DND-41 (cell line): ENCODE data around the gene DRAM2.

ENCODE experiments used
- ATAC-seq: fragments of 200-7000 bp; cut with Tn5 transposase; 3 replicates; pipeline ENCODE4 v1.9.1; 2021; ENCODE audit warnings: low read depth; ENCODE audit not compliant: insufficient read depth
- DNase-seq: peaks from one replicate; pipeline ENCODE4 v3.0.0-alpha.2; 2020
- H2AFZ ChIP-seq: 2 replicates; pipeline ENCODE4 v1.6.0; 2012; ENCODE audit warnings: low read depth, low read length
- H3K27ac ChIP-seq: 2 replicates; pipeline ENCODE4 v1.5.1; 2012; ENCODE audit warnings: low read length, inconsistent platforms
- H3K27me3 ChIP-seq: fragments of 200-600 bp; sonication (generic); 2 replicates; pipeline ENCODE4 v1.6.0; 2012; ENCODE audit warnings: low read length, mild to moderate bottlenecking, inconsistent platforms; ENCODE audit not compliant: insufficient read depth, poor library complexity
- H3K36me3 ChIP-seq: 2 replicates; pipeline ENCODE4 v1.5.1; 2012; ENCODE audit warnings: low read length, inconsistent platforms; ENCODE audit not compliant: insufficient read depth
- H3K4me1 ChIP-seq: 2 replicates; pipeline ENCODE4 v1.5.1; 2012; ENCODE audit warnings: mild to moderate bottlenecking, low read length; ENCODE audit not compliant: insufficient read depth
- H3K4me2 ChIP-seq: 2 replicates; pipeline ENCODE4 v1.6.0; 2012; ENCODE audit warnings: mild to moderate bottlenecking, moderate library complexity, low read length, inconsistent platforms; ENCODE audit not compliant: insufficient read depth
- H3K4me3 ChIP-seq, 2 experiments: fragments of 200-600 bp in 1 of 2; shearing (Covaris generic) in 1 of 2; 2 replicates each; pipeline ENCODE4 v1.5.1; 2012 to 2016; ENCODE audit warnings: inconsistent platforms in 2 of 2, low read length in 2 of 2, mild to moderate bottlenecking in 2 of 2, low read depth in 1 of 2, moderate library complexity in 1 of 2
- H3K79me2 ChIP-seq: 2 replicates; pipeline ENCODE4 v1.6.0; 2012; ENCODE audit warnings: low read length, inconsistent platforms; ENCODE audit not compliant: insufficient read depth
- H3K9ac ChIP-seq: 2 replicates; pipeline ENCODE4 v1.6.0; 2012; ENCODE audit warnings: low read depth, mild to moderate bottlenecking, inconsistent platforms, low read length, moderate library complexity
- H3K9me3 ChIP-seq: 2 replicates; pipeline ENCODE4 v1.5.1; 2012; ENCODE audit warnings: low read length, moderate library complexity, mild to moderate bottlenecking, inconsistent platforms; ENCODE audit not compliant: insufficient read depth, severe bottlenecking
- H4K20me1 ChIP-seq: 2 replicates; pipeline ENCODE4 v1.6.0; 2012; ENCODE audit warnings: low read length; ENCODE audit not compliant: insufficient read depth
- EZH2 ChIP-seq: IDR thresholded peaks from 3 replicates; pipeline ENCODE4 v1.6.1; 2012; ENCODE audit warnings: borderline replicate concordance, low read depth, mild to moderate bottlenecking, moderate library complexity, low read length, inconsistent platforms; ENCODE audit not compliant: severe bottlenecking
- TF ChIP-seq, protein P1 (sequence below): IDR thresholded peaks from 2 replicates; pipeline ENCODE4 v1.5.1; 2012; ENCODE audit warnings: borderline replicate concordance, low read length, moderate library complexity, mild to moderate bottlenecking; ENCODE audit not compliant: poor library complexity, severe bottlenecking; ENCODE audit errors: extremely low read depth

DRAM2 gene

DNA sequence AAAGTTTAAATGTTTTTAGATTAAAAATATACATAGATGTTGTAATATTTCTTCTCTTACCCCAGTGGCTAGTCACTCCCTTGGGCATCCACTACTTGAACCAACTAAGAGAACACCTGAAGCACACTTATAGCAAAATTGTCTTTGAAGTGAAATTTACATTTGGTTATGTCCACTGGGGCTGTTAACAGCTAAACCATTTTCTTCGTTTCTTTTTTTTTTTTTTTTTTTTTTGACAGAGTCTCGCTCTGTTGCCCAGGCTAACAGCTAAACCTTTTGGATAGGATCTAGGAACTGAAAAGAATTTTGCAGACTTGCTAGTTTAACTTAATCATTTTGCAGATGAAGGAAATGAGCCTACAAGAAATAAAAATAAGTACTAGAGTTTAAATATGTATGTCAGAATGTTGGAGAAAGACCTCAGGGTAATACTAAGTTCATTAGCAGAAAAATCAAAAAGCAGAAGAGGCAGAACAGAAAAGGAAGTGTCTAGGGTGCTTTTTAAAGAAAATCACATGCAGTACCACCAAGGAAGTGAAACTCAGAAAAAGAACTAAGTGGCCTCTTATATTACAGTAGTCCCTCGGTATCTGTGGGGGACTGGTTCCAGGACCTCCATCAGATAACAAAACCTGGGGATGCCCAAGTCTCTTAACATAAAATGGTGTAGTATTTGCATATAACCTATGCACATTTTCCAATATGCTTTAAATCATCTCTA, 11.8 kb downstream of the DRAM2 start:
- Histone ChIP-seq H3K9me3 (no peaks in the 10 kb centered on the region), H3K79me2 (no peaks in the 10 kb centered on the region), H3K27ac (no peak overlapping the region), H3K27me3 (no peaks in the 10 kb centered on the region), H3K4me1 (no peaks in the 10 kb centered on the region), H3K4me2 (no peak overlapping the region), H4K20me1 (no peaks in the 10 kb centered on the region), H3K36me3 (peaks cover 85% of the 10 kb centered on the region), H3K4me3 (no peak overlapping the region), H3K9ac (no peak overlapping the region), H2AFZ (no peak overlapping the region)
- DNase-seq (no peak), ATAC-seq (no peak)
- TF ChIP-seq, protein P1, sequence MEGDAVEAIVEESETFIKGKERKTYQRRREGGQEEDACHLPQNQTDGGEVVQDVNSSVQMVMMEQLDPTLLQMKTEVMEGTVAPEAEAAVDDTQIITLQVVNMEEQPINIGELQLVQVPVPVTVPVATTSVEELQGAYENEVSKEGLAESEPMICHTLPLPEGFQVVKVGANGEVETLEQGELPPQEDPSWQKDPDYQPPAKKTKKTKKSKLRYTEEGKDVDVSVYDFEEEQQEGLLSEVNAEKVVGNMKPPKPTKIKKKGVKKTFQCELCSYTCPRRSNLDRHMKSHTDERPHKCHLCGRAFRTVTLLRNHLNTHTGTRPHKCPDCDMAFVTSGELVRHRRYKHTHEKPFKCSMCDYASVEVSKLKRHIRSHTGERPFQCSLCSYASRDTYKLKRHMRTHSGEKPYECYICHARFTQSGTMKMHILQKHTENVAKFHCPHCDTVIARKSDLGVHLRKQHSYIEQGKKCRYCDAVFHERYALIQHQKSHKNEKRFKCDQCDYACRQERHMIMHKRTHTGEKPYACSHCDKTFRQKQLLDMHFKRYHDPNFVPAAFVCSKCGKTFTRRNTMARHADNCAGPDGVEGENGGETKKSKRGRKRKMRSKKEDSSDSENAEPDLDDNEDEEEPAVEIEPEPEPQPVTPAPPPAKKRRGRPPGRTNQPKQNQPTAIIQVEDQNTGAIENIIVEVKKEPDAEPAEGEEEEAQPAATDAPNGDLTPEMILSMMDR = no peak
- no peak for TF ChIP-seq EZH2

DNA sequence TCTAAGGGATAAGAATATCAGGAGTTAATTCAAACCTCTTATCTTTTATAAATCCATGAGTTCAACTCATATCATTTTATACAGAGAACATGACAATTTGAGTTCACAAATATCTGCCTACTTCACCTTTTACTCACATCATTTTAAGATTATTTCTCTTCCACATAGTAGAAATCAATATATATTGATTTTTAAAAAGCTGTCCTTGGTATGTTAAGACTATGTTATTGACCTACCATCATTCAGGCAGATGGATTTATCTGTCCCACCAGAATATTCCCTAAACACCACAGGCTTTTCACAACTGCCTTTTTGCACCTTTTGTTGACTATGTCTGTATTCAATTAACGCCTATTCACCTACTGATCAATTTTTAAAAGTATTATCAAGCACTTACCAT, 13.5 kb downstream of the DRAM2 start:
- Histone ChIP-seq H3K9me3 (no peaks in the 10 kb centered on the region), H3K79me2 (no peaks in the 10 kb centered on the region), H3K27me3 (no peaks in the 10 kb centered on the region), H3K36me3 (peaks cover 76% of the 10 kb centered on the region), H4K20me1 (no peaks in the 10 kb centered on the region), H3K27ac (no peak overlapping the region), H3K9ac (no peak overlapping the region), H3K4me2 (no peak overlapping the region), H2AFZ (no peak overlapping the region), H3K4me1 (no peaks in the 10 kb centered on the region), H3K4me3 (no peak overlapping the region)
- ATAC-seq (no peak), DNase-seq (no peak)
- TF ChIP-seq, protein P1 = no peak
- no peak for TF ChIP-seq EZH2

DNA sequence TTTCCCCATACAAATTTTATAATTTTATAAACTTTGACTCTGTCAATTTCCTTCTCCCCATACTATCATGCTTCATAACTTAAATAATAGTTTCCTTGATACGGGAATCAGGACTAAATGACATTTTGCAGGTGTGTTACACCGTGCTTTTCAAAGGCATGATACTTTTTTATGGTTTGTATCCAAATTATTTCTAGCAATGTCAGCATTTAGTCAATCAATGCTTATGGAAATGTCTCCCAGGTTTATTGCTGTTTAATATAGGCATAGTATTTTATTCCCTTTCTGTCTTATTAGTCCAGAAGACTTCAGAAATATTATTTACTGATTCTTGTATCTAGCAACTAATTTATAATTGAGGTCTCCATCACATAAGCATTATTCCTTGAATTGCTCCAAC, 23.4 kb downstream of the DRAM2 start:
- Histone ChIP-seq H3K9me3 (no peaks in the 10 kb centered on the region), H2AFZ (no peak overlapping the region), H3K27me3 (no peaks in the 10 kb centered on the region), H3K9ac (no peak overlapping the region), H3K36me3 (peaks cover 57% of the 10 kb centered on the region), H3K4me2 (no peak overlapping the region), H4K20me1 (no peaks in the 10 kb centered on the region), H3K79me2 (no peaks in the 10 kb centered on the region), H3K27ac (no peak overlapping the region), H3K4me3 (no peak overlapping the region), H3K4me1 (no peaks in the 10 kb centered on the region)
- no peak for DNase-seq
- no peak for TF ChIP-seq EZH2
- TF ChIP-seq, protein P1 = no peak
- no peak for ATAC-seq
